GM13977 (cell line): ENCODE data around the gene COASY.

ENCODE experiments used
- DNase-seq: peaks from one replicate; pipeline ENCODE4 v3.0.0; 2012; ENCODE audit warnings: low spot score
- CTCF ChIP-seq: IDR thresholded peaks from 2 replicates; pipeline ENCODE4 v1.5.1; 2012; ENCODE audit warnings: mild to moderate bottlenecking, control low read depth; ENCODE audit not compliant: insufficient read depth; ENCODE audit errors: extremely low read depth, missing control alignments
- in situ Hi-C: fragments of 300-500 bp; cut with MboI; formaldehyde crosslinking; loops from one replicate; pipeline ENCODE4 v1.12.0; 2022; ENCODE audit warnings: low sequenced_read_pairs, low pct_unique_long_range_greater_than_20kb, mixed read lengths, inconsistent platforms; ENCODE audit not compliant: unreplicated experiment

COASY gene

GRCh38 chr17:42573095-42573494, 11.1 kb downstream of the COASY start:
- no peak for DNase-seq
- no peak for TF ChIP-seq CTCF
- in situ Hi-C loops = loop anchor here (10.0 to 25.0 kb wide), 3 partner anchors 112 to 364 kb away; partner anchors contain the start of genes CCR10, CNTNAP1 and RAMP2

DNA sequence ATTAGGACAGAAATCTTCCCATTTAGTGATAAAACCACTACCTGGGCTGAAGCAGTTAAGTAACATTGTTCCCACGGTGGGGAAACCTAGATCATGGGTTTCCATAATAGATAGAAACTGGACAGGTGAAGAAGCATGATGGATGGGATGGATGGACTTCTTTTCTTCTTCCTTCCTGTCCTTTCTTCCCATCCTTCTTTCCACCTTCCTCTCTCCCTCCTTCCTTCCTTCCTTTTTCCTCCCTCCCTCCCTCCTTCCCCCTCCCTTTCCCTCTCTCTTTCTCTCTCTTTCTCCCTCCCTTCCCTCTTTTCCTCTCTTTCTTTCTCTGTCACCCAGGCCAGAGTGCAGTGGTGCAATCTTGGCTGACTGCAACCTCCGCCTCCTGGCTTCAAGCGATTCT, 12.5 kb downstream of the COASY start:
- in situ Hi-C loops = loop anchor here (10.0 to 25.0 kb wide), 3 partner anchors 110 to 363 kb away; partner anchors contain the start of genes CCR10, CNTNAP1 and RAMP2
- TF ChIP-seq CTCF = no peak
- no peak for DNase-seq

DNA sequence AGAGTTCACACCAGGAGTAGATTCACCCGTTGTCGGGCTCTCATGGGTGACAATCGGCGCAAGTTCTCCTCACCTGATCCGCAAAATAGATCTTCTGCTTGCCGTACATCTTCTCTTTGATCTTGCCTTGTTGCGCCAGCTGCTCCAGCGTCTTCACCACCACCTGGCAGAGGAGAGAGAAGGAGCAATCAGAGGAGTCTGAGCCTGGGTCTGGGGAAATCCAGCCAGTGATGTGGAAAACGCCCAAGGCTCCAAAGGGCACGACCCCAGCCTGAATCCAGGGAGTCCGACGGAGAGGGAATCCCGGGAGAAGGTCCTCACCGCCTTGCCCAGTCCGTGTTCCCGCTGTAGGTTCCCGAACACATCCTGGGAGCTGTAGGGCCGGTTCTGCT, 15.2 kb downstream of the COASY start:
- DNase-seq = no peak
- in situ Hi-C loops = loop anchor here (10.0 kb wide), 2 partner anchors 108 to 188 kb away; partner anchors contain the start of genes CCR10, CNTNAP1 and RAMP2
- no peak for TF ChIP-seq CTCF

DNA sequence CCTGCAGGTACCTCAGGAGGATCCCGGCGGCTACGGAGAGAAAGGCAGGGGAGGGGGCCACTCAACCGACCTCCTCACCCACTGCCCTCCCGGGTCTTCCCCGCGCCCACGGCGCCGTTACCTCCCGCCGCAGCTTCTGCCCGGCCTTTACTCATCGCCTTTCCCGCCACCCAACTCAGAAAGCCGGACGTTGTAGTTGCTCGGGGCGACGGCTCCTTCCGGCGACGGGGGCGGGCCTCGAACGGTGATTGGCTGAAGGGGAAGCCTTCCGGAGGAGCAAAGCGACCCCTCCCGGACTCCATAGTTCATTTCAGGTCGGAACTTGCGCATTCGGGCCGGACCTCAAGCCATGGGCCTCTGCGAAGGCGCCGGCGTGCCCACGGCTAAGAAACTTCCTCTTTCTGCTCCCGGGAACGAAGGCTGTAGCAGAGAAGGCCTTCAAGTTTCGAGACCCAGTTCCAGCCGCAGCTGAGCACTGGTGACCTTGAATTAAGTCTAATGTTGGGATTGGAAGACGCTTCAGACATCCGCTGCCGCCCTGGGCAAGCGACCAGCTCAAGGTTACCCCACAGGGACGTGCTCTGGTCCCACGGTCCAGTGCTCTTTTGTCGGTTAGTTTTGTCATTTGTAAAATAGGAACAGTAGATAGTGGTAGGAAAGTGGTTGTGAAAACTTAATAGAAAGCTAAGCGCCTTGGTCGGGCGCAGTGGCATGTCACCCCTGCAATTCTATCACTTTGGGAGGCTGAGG, 15.8 kb downstream of the COASY start, which contains the start of gene PSMC3IP:
TSS of gene PSMC3IP (minus strand) at position 198 of the 750 bp plus-strand sequence. CDS start at position 155, 43 bp downstream.
- in situ Hi-C loops = loop anchor here (10.0 kb wide), 2 partner anchors 107 to 187 kb away; partner anchors contain the start of genes CCR10, CNTNAP1 and RAMP2
- peak; percentile 95 for DNase-seq
- TF ChIP-seq CTCF = peak; percentile 47

DNA sequence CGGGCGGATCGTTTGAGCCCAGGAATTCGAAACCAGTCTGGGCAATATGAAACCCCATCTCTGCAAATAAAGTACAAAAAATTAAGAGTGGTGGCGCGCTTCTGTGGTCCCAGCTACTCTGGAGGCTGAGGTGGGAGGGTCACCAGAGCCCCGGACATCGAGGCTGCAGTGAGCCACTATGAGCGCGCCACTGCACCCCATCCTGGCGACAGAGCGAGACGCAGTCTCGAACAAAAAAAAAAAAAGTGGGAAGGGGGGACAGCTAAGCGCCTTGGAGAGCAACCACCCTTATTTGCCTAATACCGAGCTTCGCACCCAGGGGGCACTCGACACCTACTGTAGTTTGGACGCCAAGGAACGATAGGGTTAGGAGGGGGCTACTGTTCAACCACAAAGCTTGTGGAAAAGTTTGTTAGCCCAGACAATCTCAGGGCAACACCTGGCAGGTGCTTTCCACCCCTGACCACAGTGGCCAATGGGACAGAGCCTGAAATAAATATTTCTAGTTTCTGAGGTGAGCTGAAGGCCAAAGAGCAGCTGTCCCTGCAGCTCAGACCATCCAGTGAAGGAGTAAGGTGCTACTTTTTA, 16.4 kb downstream of the COASY start:
- DNase-seq = peak; percentile 88
- in situ Hi-C loops = loop anchor here (10.0 kb wide), 2 partner anchors 106 to 186 kb away; partner anchors contain the start of genes CCR10, CNTNAP1 and RAMP2

More for the DNA sequence above, 16.4 kb downstream of the COASY start:
- peak; percentile 81 for TF ChIP-seq CTCF
